Measurements from ENCODE around the gene CSNK2B.

CSNK2B gene

DNA sequence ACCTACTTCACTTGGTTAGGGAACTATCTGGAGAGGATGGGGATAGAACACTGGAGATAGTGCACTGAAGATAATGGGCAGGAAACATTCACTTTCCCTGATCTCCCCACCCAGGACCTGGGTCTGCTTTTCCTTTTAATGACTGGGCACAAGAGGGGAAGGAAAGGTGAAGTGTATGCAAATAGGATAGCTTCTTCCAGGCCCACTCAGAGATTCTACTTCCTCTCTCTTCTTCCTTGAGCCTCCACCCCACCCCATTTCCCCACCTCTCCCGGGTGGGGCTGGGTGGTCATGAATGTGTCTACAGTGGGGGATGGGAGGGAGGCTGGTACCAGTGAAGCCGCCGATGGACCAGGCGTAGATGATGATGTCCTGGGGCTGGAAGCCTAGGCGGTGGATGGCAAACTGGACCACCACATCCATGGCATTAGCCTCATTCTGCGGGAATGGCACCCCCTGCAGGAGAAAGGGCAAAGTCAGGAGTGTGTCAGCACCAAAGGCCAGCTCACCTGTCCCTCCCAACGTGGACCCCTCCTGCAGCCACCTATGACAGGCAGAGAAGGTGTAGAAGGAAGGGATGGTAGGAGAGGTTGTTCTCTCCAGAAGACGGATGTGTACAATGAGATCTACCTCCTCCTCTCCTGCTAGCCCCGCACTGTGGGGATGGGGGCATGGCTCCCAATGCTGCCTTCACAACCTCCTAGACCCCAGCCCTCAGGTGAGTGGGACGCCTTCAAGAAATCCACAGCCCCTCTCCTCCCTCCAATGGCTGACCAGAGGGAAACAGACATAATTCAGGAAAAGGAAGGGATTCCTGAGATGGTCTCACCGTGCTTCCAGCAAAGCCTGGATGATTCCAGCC is 23.6 kb downstream of the CSNK2B start:
- DNase-seq (no peak), ATAC-seq (peak; percentile 62)
- no peak overlapping the region for H3K4me3 Mint-ChIP-seq
- H3K4me1 Mint-ChIP-seq: peaks cover 13% of the 10 kb centered on the region
- H3K9me3 Mint-ChIP-seq: no peaks in the 10 kb centered on the region
- peak overlapping the region in 1 of 2 donors; percentile 28 for H3K27ac Mint-ChIP-seq
- no peaks in the 10 kb centered on the region for H3K27me3 Mint-ChIP-seq

DNA sequence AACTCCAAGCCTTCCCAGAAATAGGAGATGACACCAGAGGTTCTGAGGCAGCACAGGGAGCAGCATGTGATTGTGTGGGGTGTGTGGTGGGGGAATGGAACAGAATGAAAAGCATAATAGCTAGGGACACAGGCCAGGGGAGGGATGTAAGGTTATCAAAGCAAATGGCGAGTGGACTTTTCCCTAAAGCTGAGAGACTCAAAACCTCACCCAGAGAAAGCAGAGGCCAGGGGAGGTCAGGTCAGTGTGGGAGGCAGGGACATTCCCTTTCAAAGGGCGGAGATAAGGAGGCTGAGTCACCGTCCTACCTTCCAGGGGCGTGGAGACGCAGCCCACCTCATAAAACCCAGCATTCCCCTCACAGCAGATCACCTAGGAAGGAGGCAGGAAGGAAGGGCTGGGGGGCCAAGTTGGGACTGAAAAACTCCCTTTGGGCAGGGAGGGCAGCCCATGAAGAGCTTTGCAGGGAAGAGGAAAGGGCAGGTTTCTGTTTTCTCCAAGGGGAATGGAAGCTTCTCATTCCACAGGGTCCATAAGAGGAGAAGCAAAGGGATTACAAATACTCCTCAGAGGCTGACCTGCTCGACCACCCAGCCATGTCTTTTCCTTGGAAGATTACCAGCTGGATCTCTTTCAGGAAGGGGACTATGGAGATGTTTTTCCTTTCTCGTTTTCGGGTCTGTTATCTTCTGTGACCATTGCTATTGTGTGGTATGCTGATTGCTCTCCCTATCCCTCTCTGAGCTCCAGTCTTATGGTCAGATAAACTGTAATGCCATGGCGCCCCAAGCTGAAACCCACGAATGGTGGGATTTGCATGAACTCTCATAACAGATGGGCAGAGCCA is 24.6 kb downstream of the CSNK2B start:
- no peak for DNase-seq
- ATAC-seq: no peak
- no peaks in the 10 kb centered on the region for H3K9me3 Mint-ChIP-seq
- no peaks in the 10 kb centered on the region for H3K27me3 Mint-ChIP-seq
- H3K4me3 Mint-ChIP-seq: no peak overlapping the region
- H3K27ac Mint-ChIP-seq: peak overlapping the region; percentile 57 to 59
- peaks cover 13% of the 10 kb centered on the region for H3K4me1 Mint-ChIP-seq

DNA sequence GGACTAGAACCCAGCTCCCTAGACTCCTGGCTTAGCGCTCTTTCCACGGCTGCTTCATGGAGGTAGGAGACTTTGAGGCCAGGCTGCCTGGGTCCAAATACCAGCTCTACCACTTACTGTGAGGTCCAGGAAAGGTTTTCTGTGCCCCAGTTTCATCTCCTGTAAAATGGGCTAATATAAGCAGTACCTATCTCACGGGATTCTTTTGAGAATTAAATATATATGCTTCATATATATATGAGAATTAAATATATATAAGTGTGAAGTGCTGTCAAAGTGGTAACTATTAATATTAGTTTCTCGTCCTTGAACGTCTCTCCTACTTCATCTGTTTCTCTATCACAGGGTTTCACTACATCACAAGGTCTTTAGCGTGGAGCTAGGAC is 25.2 kb downstream of the CSNK2B start:
- DNase-seq: no peak
- Mint-ChIP-seq H3K27ac (no peak overlapping the region), H3K4me1 (peaks cover 13% of the 10 kb centered on the region), H3K9me3 (no peaks in the 10 kb centered on the region), H3K27me3 (no peaks in the 10 kb centered on the region), H3K4me3 (no peak overlapping the region)
- no peak for ATAC-seq

DNA sequence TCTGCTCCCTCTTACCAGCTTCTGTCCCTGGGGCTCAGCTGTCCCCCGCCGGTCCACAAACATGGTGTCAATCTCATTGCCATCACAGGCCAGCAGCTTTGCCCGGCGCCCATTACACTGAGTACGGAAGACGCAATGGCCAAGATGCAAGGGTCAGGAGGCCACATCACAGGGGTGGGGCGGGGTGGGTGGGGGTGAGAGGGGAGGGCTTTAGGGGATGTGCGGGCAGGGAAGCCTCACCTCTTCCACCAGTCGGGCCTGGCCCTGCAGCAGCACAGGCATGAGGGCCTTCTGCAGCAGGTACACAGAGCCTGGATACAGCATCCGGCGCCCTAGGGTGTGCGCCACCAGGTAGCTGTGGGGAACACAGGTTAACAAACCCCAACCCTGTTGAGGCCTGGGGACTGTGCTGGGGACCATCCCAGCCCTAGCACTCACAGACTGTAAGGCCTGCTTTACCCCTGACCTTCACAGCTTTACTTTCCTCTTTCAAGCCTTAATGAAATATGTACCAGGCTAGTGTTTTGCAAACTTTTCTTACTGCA is 25.8 kb downstream of the CSNK2B start:
- Mint-ChIP-seq H3K27ac (peak overlapping the region; percentile 21 to 63), H3K9me3 (no peaks in the 10 kb centered on the region), H3K27me3 (no peaks in the 10 kb centered on the region)

DNA sequence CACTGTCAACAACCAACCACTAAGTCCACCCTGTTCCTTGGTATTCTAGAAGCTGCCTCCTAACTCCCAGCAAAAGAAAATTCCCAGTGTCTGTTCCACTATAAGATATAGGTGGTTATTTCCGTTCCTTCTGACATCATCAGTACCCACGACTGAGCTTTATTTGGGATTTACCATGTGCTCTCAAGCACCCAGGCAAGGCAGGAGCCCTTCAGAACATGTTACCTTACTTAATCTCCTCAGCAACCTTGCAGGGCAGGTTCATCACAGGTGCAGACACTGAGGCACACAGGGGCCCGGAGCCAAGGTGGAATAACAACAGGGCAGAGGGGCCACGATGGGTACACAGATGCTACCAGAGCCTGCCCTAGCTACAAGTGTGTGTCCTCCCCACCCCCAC is 26.5 kb downstream of the CSNK2B start:
- ATAC-seq (no peak), DNase-seq (no peak)
- Mint-ChIP-seq H3K4me1 (peaks cover 15% of the 10 kb centered on the region), H3K27ac (no peak overlapping the region), H3K27me3 (no peaks in the 10 kb centered on the region), H3K4me3 (no peak overlapping the region), H3K9me3 (no peaks in the 10 kb centered on the region)

More for the DNA sequence above, 25.8 kb downstream of the CSNK2B start:
- H3K4me3 Mint-ChIP-seq: no peak overlapping the region
- peaks cover 13% of the 10 kb centered on the region for H3K4me1 Mint-ChIP-seq
- DNase-seq (no peak), ATAC-seq (no peak)

DNA sequence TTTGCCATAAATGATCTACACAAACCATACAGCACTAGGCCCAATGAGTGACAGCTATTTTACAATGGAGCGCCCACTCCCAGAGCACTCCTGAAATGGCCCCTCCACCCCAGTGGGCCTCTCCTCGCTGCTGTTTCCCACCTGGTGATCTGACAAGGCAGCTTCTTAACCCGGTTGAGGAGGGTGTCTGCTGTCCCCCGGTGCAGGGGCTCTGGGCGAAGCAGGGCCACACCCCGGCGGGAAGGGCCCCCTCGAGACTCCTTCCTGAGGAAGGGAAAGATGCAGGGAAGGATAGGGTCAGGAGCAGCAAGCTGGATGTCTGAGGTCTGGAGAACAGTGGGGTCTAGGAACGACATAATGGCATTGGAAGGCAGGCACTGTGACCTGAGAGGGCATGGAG is 27.0 kb downstream of the CSNK2B start:
- peaks cover 20% of the 10 kb centered on the region for H3K4me1 Mint-ChIP-seq
- H3K27me3 Mint-ChIP-seq: no peaks in the 10 kb centered on the region
- no peak for ATAC-seq
- H3K9me3 Mint-ChIP-seq: no peaks in the 10 kb centered on the region
- no peak overlapping the region for H3K4me3 Mint-ChIP-seq
- H3K27ac Mint-ChIP-seq: no peak overlapping the region
- no peak for DNase-seq

DNA sequence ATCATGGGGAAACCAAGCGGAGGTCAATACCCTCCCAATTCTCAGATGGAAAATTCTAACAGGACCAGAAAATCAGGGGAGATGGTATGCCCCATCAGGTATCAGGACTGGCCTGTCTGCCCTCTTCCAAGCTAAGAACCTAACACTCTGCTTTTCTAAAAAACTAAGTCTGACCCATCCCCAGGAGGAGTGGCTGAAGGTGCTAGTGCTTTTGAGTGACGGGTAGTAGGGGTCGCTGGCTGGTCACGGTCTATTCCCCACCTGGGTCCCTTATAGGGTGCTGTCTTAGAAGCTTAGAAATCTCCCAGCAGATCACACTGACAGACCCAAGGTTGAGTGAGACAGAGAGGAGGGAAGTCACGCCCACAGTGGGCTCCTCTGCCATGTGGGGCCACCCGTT is 27.7 kb downstream of the CSNK2B start:
- Mint-ChIP-seq H3K27ac (no peak overlapping the region), H3K4me3 (no peak overlapping the region), H3K27me3 (no peaks in the 10 kb centered on the region), H3K4me1 (peaks cover 22% of the 10 kb centered on the region), H3K9me3 (no peaks in the 10 kb centered on the region)
- no peak for ATAC-seq
- DNase-seq: no peak

DNA sequence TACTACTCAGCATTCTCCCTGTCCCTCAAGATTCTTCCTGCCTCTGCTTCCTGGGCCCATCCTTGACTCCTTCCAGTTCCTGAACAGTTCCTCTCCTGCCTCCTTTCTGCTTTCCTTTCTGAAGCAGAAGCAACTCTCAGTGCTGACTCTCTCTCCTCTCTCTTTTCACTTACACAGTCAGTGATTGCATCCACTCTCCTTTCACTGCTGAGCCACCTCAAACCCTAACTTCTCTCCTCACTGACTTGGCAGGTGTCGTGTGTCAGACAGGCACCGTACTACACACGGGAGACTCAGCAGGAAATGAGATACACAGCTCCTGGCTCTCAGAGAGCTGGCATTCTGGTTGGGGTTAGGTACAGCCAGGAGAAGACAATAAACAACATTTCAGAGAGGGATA is 31.7 kb downstream of the CSNK2B start:
- DNase-seq: no peak
- Mint-ChIP-seq H3K27ac (peak overlapping the region in 1 of 2 donors; percentile 36), H3K9me3 (no peaks in the 10 kb centered on the region), H3K4me1 (peaks cover 25% of the 10 kb centered on the region), H3K4me3 (no peak overlapping the region), H3K27me3 (no peaks in the 10 kb centered on the region)
- ATAC-seq: no peak

DNA sequence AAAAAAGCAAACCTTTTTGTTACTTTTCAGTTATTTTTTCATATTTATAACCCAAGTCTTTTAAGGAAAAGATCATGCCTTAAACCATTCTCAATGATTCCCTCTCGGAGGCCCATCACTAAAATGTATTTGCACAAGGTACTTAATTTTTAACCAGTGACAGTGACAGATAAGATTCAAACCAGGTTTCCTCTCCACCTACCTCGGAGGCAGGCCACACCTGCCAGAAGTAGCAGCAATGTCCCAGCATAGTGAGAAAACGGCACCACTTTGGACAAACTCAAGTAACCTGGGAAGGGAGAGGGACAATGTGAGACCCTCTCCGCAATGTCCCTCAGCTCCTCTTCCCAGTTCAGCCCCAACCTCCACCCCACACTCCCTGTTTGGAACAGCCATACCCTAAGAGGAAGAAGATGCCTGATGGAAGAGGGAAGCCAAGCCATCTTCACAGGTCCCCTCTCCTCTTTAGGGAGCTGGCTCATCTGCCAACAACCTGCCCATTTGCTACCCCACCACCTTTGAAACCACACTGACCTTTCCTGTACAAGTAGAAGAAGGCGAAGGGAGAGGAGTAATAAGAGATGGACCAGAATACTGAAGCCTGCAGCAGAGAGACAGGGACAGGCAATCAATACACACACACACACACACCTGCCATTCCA is 35.0 kb downstream of the CSNK2B start:
- H3K27ac Mint-ChIP-seq: no peak overlapping the region
- H3K4me1 Mint-ChIP-seq: peaks cover 33% of the 10 kb centered on the region
- no peak for ATAC-seq
- no peaks in the 10 kb centered on the region for H3K27me3 Mint-ChIP-seq
- H3K9me3 Mint-ChIP-seq: no peaks in the 10 kb centered on the region
- peak overlapping the region; percentile 27 to 38 for H3K4me3 Mint-ChIP-seq
- DNase-seq: no peak

DNA sequence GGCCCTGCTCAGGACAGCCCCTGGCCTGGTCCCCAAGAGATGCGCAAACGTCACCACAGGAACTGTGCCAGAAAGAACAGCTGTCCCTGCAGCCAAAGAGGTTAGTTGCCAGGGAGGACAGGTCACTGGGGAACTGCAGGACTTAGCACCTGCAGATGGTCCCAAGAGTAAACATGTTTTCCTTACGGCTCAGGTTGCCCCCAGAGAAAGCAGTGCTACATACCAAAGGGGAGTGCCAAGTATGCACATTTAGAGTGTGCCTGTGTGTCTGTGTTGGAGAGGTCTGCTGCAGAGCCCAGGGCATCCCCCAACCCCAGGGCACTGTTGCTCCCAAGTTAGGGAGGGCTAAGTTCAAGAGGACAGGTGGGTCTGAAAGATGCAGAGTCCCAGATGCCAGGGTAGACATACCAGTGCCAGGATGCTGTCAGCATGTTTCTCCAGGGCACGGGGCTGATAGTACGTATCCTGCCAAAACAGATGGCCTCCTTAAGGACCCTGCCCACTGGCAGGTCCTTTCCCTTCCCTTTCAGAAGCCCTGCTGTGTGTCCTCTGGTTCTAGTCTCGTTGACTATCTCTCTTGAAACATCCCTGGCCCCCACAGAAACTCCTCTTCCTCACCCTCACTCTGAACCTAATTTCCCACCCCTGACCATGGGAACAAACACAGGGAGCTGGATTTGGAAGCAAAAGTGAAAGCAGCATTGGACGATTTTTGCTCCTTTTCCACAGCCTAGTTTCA is 36.0 kb downstream of the CSNK2B start:
- peak overlapping the region; percentile 96 for H3K4me3 Mint-ChIP-seq
- no peak for DNase-seq
- H3K27ac Mint-ChIP-seq: peak overlapping the region; percentile 91 to 98

DNA sequence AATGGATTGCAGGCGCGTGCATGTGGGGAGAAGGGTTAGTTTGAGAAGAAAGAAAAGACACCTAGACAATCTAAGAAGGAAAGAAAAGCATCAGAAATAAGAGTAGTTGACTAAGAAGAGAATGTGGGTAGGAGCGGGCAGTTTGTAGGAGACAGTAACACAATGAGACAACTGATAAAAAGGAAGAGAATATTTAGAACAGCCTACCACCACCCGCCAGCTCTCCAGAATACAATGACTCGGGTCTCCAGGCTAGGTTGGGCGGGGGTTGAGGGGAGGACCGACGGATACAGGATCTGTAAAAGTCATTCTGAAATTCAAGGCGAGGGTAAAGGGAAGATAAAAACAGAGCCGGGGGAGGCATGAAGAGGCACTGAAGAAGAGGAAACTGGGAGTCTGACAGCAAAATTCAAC is 36.5 kb downstream of the CSNK2B start:
- DNase-seq (no peak), ATAC-seq (peak; percentile 22)
- no peaks in the 10 kb centered on the region for H3K27me3 Mint-ChIP-seq
- H3K4me1 Mint-ChIP-seq: peaks cover 31% of the 10 kb centered on the region
- H3K9me3 Mint-ChIP-seq: no peaks in the 10 kb centered on the region
- peak overlapping the region; percentile 91 to 98 for H3K27ac Mint-ChIP-seq
- peak overlapping the region; percentile 96 for H3K4me3 Mint-ChIP-seq

More for the DNA sequence above, 36.0 kb downstream of the CSNK2B start:
- Mint-ChIP-seq H3K4me1 (peaks cover 33% of the 10 kb centered on the region), H3K27me3 (no peaks in the 10 kb centered on the region), H3K9me3 (no peaks in the 10 kb centered on the region)
- no peak for ATAC-seq

DNA sequence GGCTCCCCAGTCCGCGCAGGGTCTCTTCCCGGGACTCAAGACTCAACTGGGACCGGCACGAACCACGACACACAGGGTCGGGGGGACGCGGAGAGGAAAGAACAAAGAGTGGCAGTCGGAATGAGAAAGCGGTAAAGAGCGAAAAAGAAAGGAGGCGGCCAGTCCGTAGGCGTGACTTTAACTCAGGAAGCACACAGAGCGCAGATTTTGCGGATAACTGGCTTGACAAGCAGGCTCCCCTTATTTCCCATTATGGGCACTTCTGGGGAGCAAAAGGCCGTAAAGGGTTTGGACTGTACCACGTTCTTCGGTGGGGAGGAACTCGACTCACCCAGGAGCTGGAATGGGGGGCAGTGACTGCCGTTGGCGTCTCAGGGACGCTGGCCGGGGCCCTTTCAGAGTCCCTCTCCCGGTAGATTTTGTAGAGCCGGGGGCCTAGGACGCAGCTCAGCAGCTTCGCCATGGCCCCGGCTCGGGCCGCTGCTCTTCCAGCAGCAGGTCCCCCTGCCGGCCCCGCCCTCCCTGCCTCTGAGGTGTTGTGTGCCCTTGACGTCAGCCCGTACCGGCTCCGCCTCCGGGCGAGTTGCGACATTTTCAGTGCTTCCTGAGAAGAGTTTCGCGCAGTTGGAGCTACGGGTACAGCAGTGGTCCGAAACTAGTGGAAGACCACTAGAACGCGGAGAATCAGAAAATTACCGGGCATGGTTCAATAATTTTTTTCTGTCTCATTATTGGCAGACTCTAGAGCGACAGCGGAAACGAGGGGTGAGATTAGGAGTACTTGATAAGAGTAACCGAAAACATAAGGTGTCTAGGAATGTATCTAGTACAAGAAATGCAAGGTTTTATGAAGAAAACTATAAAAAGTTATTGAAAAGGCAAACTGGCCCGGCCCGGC is 37.2 kb downstream of the CSNK2B start, which contains the start of gene ABHD16A:
TSS of gene ABHD16A (minus strand) at position 506 of the 898 bp plus-strand sequence. CDS start at position 463, 43 bp downstream.
- Mint-ChIP-seq H3K27me3 (no peaks in the 10 kb centered on the region), H3K9me3 (no peaks in the 10 kb centered on the region), H3K27ac (peak within 1 kb of the TSS; percentile 91 to 98), H3K4me3 (peak within 1 kb of the TSS; percentile 96), H3K4me1 (peaks cover 25% of the 10 kb centered on the region)
- peak; percentile 98 for ATAC-seq
- peak; percentile 95 to 97 for DNase-seq

DNA sequence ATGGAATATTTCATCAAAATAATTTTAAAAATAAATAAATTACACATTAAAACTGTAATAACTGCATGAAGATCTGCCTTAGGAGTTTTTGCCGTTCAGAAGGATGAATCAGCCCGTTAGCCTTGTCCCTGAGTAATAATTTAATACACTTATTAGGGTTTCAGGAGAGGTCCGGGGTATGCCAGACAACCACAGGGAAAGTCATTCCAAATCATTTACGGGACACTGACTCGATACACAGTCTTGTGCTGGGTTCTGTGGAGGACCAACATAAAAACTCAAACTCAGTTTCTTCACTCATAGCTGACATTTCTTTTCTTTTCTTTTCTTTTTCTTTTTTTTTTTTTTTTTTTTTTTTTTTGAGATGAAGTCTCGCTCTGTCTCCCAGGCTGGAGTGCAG is 40.1 kb downstream of the CSNK2B start:
- ATAC-seq: no peak
- Mint-ChIP-seq H3K9me3 (no peaks in the 10 kb centered on the region), H3K4me1 (peaks cover 24% of the 10 kb centered on the region), H3K4me3 (no peak overlapping the region), H3K27me3 (no peaks in the 10 kb centered on the region), H3K27ac (no peak overlapping the region)
- DNase-seq: no peak

DNA sequence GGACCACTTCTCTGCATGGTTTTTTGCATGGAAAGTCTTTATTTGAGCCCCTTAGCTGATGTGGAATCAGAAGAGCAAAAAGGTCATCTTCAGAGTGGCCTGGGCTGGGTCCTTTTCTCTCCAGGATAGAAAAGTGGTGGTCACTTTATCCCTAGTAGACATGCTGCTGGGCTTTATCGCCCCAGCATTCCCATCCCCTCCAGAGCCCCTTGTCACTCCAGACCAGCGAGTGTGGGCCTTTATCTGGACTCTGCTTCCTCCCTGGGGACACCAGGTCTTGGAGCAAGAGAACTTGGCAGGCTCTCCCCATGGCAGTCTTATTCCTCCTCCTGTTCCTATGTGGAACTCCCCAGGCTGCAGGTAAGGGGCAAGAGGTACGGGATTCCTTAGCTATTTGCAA is 40.7 kb downstream of the CSNK2B start, which contains the start of gene LY6G6F:
TSS of gene LY6G6F (plus strand) at position 268 of the 400 bp plus-strand sequence. CDS start at position 309, 41 bp downstream.
- peak within 1 kb of the TSS in 1 of 2 donors; percentile 57 for H3K27ac Mint-ChIP-seq
- H3K4me1 Mint-ChIP-seq: peaks cover 22% of the 10 kb centered on the region
- no peaks in the 10 kb centered on the region for H3K27me3 Mint-ChIP-seq
- no peaks in the 10 kb centered on the region for H3K9me3 Mint-ChIP-seq
- ATAC-seq (no peak), DNase-seq (no peak)
- H3K4me3 Mint-ChIP-seq: no peak within 1 kb of the TSS

Data from stimulated activated naive CD8-positive, alpha-beta T cell treated with anti-CD3 and anti-CD28 coated beads, Interleukin-15, amount 100 ng/mL, for 72 hours (primary cell).